RWPE2 (cell line): ENCODE measurements around the gene FZR1.
A peak's percentile ranks its signal among the peaks of the same experiment; 100 is the strongest.
"Not testable (repeated sequence)": the region's sequence is repeated elsewhere in the genome, so short reads cannot be mapped to it uniquely, and the experiment has no call there.

ENCODE experiments used
- ATAC-seq: fragments of 200-7000 bp; cut with Tn5 transposase; 3 replicates; pipeline ENCODE4 v1.9.1; 2021; ENCODE audit warnings: low read depth
- DNase-seq: peaks from one replicate; pipeline ENCODE4 v3.0.0-alpha.2; 2020; ENCODE audit warnings: low spot score
- H3K27ac ChIP-seq: fragments of 450-650 bp; 2 replicates; pipeline ENCODE4 v1.5.1; 2017; ENCODE audit warnings: mild to moderate bottlenecking; ENCODE audit not compliant: poor library complexity, severe bottlenecking
- H3K27me3 ChIP-seq: fragments of 250-450 bp; sonication (Bioruptor Pico); 2 replicates; pipeline ENCODE4 v1.5.1; 2021; ENCODE audit warnings: mild to moderate bottlenecking, moderate library complexity; ENCODE audit not compliant: insufficient read depth, poor library complexity, severe bottlenecking
- H3K36me3 ChIP-seq: fragments of 250-450 bp; sonication (Bioruptor Pico); 2 replicates; pipeline ENCODE4 v1.5.1; 2020; ENCODE audit warnings: low read depth, mild to moderate bottlenecking, moderate library complexity
- H3K4me1 ChIP-seq: fragments of 250-450 bp; sonication (Bioruptor Pico); 2 replicates; pipeline ENCODE4 v1.5.1; 2021; ENCODE audit warnings: mild to moderate bottlenecking, moderate library complexity; ENCODE audit not compliant: insufficient read depth, poor library complexity, severe bottlenecking
- H3K4me3 ChIP-seq: fragments of 250-450 bp; sonication (Bioruptor Pico); 2 replicates; pipeline ENCODE4 v1.5.1; 2021; ENCODE audit warnings: mild to moderate bottlenecking, moderate library complexity; ENCODE audit not compliant: severe bottlenecking
- H3K9me3 ChIP-seq: fragments of 250-450 bp; sonication (Bioruptor Pico); 2 replicates; pipeline ENCODE4 v1.5.1; 2021; ENCODE audit warnings: mild to moderate bottlenecking, moderate library complexity; ENCODE audit not compliant: severe bottlenecking
- CTCF ChIP-seq: fragments of 450-650 bp; IDR thresholded peaks from one replicate; pipeline ENCODE4 v1.5.1; 2017; ENCODE audit warnings: mild to moderate bottlenecking, moderate library complexity; ENCODE audit not compliant: poor library complexity, severe bottlenecking

The FZR1 gene

GRCh38 chr19:3507371-3508120, 1.4 kb downstream of the FZR1 start:
- Histone ChIP-seq H3K36me3 (peaks cover 33% of the 10 kb centered on the region), H3K27ac (peak overlapping the region; percentile 74), H3K4me3 (peak overlapping the region; percentile 98), H3K27me3 (no peaks in the 10 kb centered on the region), H3K9me3 (no peaks in the 10 kb centered on the region), H3K4me1 (peaks cover 19% of the 10 kb centered on the region)
- TF ChIP-seq CTCF: no peak
- DNase-seq (no peak), ATAC-seq (no peak)

- H3K9me3 ChIP-seq: not testable (repeated sequence)
These were observed 2.1 kb downstream of the FZR1 start for GRCh38 chr19:3508121-3508661.

GRCh38 chr19:3508771-3509535, 2.8 kb downstream of the FZR1 start:
- ATAC-seq (no peak), DNase-seq (no peak)
- no peaks in the 10 kb centered on the region for H3K27me3 ChIP-seq
- H3K36me3 ChIP-seq: peaks cover 33% of the 10 kb centered on the region
- H3K4me1 ChIP-seq: peaks cover 19% of the 10 kb centered on the region
- peak overlapping the region; percentile 56 for H3K27ac ChIP-seq
- no peak for TF ChIP-seq CTCF
- H3K4me3 ChIP-seq: no peak overlapping the region
- H3K9me3 ChIP-seq: no peaks in the 10 kb centered on the region

More at GRCh38 chr19:3508121-3508661, 2.1 kb downstream of the FZR1 start:
- DNase-seq, H3K4me3 ChIP-seq, ATAC-seq, H3K27me3 ChIP-seq: not testable (repeated sequence)
- Histone ChIP-seq H3K27ac (peak overlapping the region; percentile 56), H3K36me3 (peaks cover 33% of the 10 kb centered on the region), H3K4me1 (peaks cover 19% of the 10 kb centered on the region)

- Histone ChIP-seq H3K4me1 (peaks cover 19% of the 10 kb centered on the region), H3K27ac (peak overlapping the region; percentile 56), H3K9me3 (no peaks in the 10 kb centered on the region), H3K36me3 (peaks cover 33% of the 10 kb centered on the region), H3K4me3 (no peak overlapping the region), H3K27me3 (no peaks in the 10 kb centered on the region)
- ATAC-seq: peak; percentile 59; the same call in 2 of the 3 replicates
- TF ChIP-seq CTCF: no peak
- DNase-seq: peak; percentile 62
These were observed 3.5 kb downstream of the FZR1 start for GRCh38 chr19:3509566-3509989.

- peak; percentile 50 for DNase-seq
- H3K27ac ChIP-seq: no peak overlapping the region
- H3K27me3 ChIP-seq: no peaks in the 10 kb centered on the region
- H3K4me3 ChIP-seq: no peak overlapping the region
- H3K4me1 ChIP-seq: peaks cover 19% of the 10 kb centered on the region
- no peaks in the 10 kb centered on the region for H3K9me3 ChIP-seq
- no peak for ATAC-seq
- H3K36me3 ChIP-seq: peaks cover 33% of the 10 kb centered on the region
- TF ChIP-seq CTCF: no peak
These were observed 4.6 kb downstream of the FZR1 start for GRCh38 chr19:3510727-3511126.
